GF-D8 (cell line): Measurements from ENCODE around the gene CORO2B.

ENCODE experiments used
- DNase-seq: peaks from one replicate; lab custom pipeline; 2025; lab: John Stamatoyannopoulos, UW

Gene CORO2B

GRCh38 chr15:68572921-68573320 is 5.9 kb upstream of the CORO2B start:
- no peak for DNase-seq

GRCh38 chr15:68574046-68574445 is 4.7 kb upstream of the CORO2B start:
- DNase-seq, result no peak

GRCh38 chr15:68574629-68575028 is 4.2 kb upstream of the CORO2B start:
- DNase-seq, result no peak

- no peak for DNase-seq
These were observed 2.4 kb upstream of the CORO2B start for GRCh38 chr15:68576235-68576892.

GRCh38 chr15:68578175-68578979 is 416 bp upstream of the CORO2B start:
- DNase-seq, result no peak

GRCh38 chr15:68580026-68580882 is 1.5 kb downstream of the CORO2B start:
- no peak for DNase-seq

- DNase-seq, result no peak
These were observed 2.0 kb downstream of the CORO2B start for GRCh38 chr15:68580883-68581155.

GRCh38 chr15:68581725-68582124 is 2.9 kb downstream of the CORO2B start:
- DNase-seq, result no peak

- DNase-seq, result no peak
These were observed 3.4 kb downstream of the CORO2B start for GRCh38 chr15:68582236-68582635.

GRCh38 chr15:68582864-68583263 is 4.1 kb downstream of the CORO2B start:
- no peak for DNase-seq

- no peak for DNase-seq
These were observed 4.5 kb downstream of the CORO2B start for GRCh38 chr15:68583321-68583720.

GRCh38 chr15:68583936-68584755 is 5.4 kb downstream of the CORO2B start:
- DNase-seq, result no peak

- DNase-seq, result no peak
These were observed 6.2 kb downstream of the CORO2B start for GRCh38 chr15:68584756-68585573.

GRCh38 chr15:68585574-68586273 is 6.9 kb downstream of the CORO2B start:
- no peak for DNase-seq

GRCh38 chr15:68586274-68586961 is 7.6 kb downstream of the CORO2B start:
- no peak for DNase-seq

GRCh38 chr15:68587769-68588385 is 9.1 kb downstream of the CORO2B start:
- no peak for DNase-seq

- DNase-seq, result no peak
These were observed 10.3 kb downstream of the CORO2B start for GRCh38 chr15:68589053-68589452.

- DNase-seq, result no peak
These were observed 11.3 kb downstream of the CORO2B start for GRCh38 chr15:68589783-68590710.
